Pulmonary artery endothelial cell (primary cell): Measurements from ENCODE around the gene HSF2BP. TPM values are rescaled to one million over a fixed set of nuclear protein-coding genes. Genes with fewer than 3 reads are reported as not detected.
A peak's percentile ranks its signal among the peaks of the same experiment; 100 is the strongest.
"Not testable (repeated sequence)": the region's sequence is repeated elsewhere in the genome, so short reads cannot be mapped to it uniquely, and the experiment has no call there.

Experiments used
- DNase-seq: peaks from one replicate; pipeline ENCODE4 v3.0.0-alpha.2; 2011; ENCODE audit warnings: low read depth, low spot score
- total RNA-seq: library from RNA; depleted of rRNA; stranded (reverse); fragments of >200 nt; gene quantifications from 2 replicates; pipeline ENCODE4 v1.2.3, GENCODE V29; 2014

Gene HSF2BP
- 0.53 and 1.7 TPM in 2 replicates for total RNA-seq

- peak; percentile 37 for DNase-seq
Measured at GRCh38 chr21:43659136-43660000, at the start of gene HSF2BP, which contains the start of gene RRP1B. TSS of gene HSF2BP (minus strand) at chr21:43659488. CDS start at chr21:43658096, 1,392 bp downstream. TSS of gene RRP1B (plus strand) at chr21:43659560. CDS start at chr21:43659665, 105 bp downstream.

GRCh38 chr21:43708745-43709381 is 49.6 kb upstream of the HSF2BP start:
- no peak for DNase-seq

GRCh38 chr21:43707462-43707861 is 48.2 kb upstream of the HSF2BP start:
- no peak for DNase-seq

GRCh38 chr21:43703035-43703880 is 44.0 kb upstream of the HSF2BP start:
- no peak for DNase-seq

- DNase-seq: no peak
Measured at GRCh38 chr21:43702785-43703034, 43.4 kb upstream of the HSF2BP start.

GRCh38 chr21:43701936-43702784 is 42.9 kb upstream of the HSF2BP start:
- DNase-seq: no peak

- DNase-seq: no peak
Measured at GRCh38 chr21:43699933-43700599, 40.8 kb upstream of the HSF2BP start.

- DNase-seq: not testable (repeated sequence)
Measured at GRCh38 chr21:43699492-43699777, 40.1 kb upstream of the HSF2BP start.

- no peak for DNase-seq
Measured at GRCh38 chr21:43697758-43698643, 38.7 kb upstream of the HSF2BP start.

- no peak for DNase-seq
Measured at GRCh38 chr21:43696214-43696613, 36.9 kb upstream of the HSF2BP start.

GRCh38 chr21:43694437-43695079 is 35.3 kb upstream of the HSF2BP start:
- DNase-seq: no peak

GRCh38 chr21:43693981-43694380 is 34.7 kb upstream of the HSF2BP start:
- no peak for DNase-seq

- no peak for DNase-seq
Measured at GRCh38 chr21:43692949-43693348, 33.7 kb upstream of the HSF2BP start.

GRCh38 chr21:43691801-43692200 is 32.5 kb upstream of the HSF2BP start:
- no peak for DNase-seq

GRCh38 chr21:43691086-43691795 is 32.0 kb upstream of the HSF2BP start:
- no peak for DNase-seq

- no peak for DNase-seq
Measured at GRCh38 chr21:43690346-43690745, 31.1 kb upstream of the HSF2BP start.

- no peak for DNase-seq
Measured at GRCh38 chr21:43689556-43690337, 30.5 kb upstream of the HSF2BP start.

GRCh38 chr21:43688906-43689305 is 29.6 kb upstream of the HSF2BP start:
- DNase-seq: no peak
